H7 (cell line): ENCODE data around the gene HRH3. TPM values are rescaled to one million over a fixed set of nuclear protein-coding genes. Genes with fewer than 3 reads are reported as not detected.
A peak's percentile ranks its signal among the peaks of the same experiment; 100 is the strongest.

ENCODE experiments used
- DNase-seq: peaks from one replicate; pipeline ENCODE4 v3.0.0; 2012
- H3K27me3 ChIP-seq: 2 replicates; pipeline ENCODE4 v1.6.0; 2011; ENCODE audit warnings: mild to moderate bottlenecking, low read length; ENCODE audit not compliant: control insufficient read depth, insufficient read depth
- H3K36me3 ChIP-seq: replicated peaks from 2 replicates; pipeline ENCODE4 v1.5.1; 2011; ENCODE audit warnings: low read length; ENCODE audit not compliant: control insufficient read depth, insufficient read depth
- H3K4me3 ChIP-seq: 2 replicates; pipeline ENCODE4 v1.5.1; 2011; ENCODE audit warnings: low read depth, mild to moderate bottlenecking, control low read depth, low read length, moderate library complexity; ENCODE audit not compliant: insufficient read depth
- total RNA-seq: library from RNA; depleted of rRNA; stranded (reverse); fragments of >200 nt; shearing (Covaris generic); gene quantifications from 2 replicates; pipeline ENCODE4 v1.2.3, GENCODE V29; 2014

The HRH3 gene
- total RNA-seq, 1 experiment from 2014 or later, result 1.9 TPM

- Histone ChIP-seq H3K4me3 (no peak overlapping the region), H3K27me3 (no peaks in the 10 kb centered on the region), H3K36me3 (peaks cover 6% of the 10 kb centered on the region)
- DNase-seq, result no peak
These were observed 22.8 kb downstream of the HRH3 start for GRCh38 chr20:62197311-62197710.

DNA sequence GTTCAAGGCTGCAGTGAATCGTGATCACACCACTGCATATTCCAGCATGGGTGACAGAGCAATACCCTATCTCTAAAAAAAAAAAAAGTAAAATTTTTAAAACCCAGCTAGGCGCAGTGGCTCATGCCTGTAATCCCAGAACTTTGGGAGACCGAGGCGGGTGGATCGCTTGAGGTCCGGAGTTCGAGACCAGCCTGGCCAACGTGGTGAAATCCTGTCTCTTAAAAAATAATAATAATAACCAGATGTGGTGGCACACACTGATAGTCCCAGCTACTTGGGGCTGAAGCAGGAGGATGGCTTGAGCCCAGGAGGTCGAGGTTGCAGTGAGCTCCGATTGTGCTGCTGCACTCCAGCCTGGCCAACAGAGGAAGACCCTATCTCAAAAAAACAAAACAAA lies 23.8 kb downstream of the HRH3 start:
- peaks cover 6% of the 10 kb centered on the region for H3K36me3 ChIP-seq
- DNase-seq, result no peak
- H3K27me3 ChIP-seq, result no peaks in the 10 kb centered on the region
- no peak overlapping the region for H3K4me3 ChIP-seq

- peaks cover 6% of the 10 kb centered on the region for H3K36me3 ChIP-seq
- no peaks in the 10 kb centered on the region for H3K27me3 ChIP-seq
- no peak overlapping the region for H3K4me3 ChIP-seq
- DNase-seq, result no peak
These were observed 24.3 kb downstream of the HRH3 start for GRCh38 chr20:62195736-62196135.

GRCh38 chr20:62195075-62195405 lies 25.0 kb downstream of the HRH3 start:
- Histone ChIP-seq H3K36me3 (peaks cover 3% of the 10 kb centered on the region), H3K27me3 (no peaks in the 10 kb centered on the region), H3K4me3 (no peak overlapping the region)
- DNase-seq, result no peak

DNA sequence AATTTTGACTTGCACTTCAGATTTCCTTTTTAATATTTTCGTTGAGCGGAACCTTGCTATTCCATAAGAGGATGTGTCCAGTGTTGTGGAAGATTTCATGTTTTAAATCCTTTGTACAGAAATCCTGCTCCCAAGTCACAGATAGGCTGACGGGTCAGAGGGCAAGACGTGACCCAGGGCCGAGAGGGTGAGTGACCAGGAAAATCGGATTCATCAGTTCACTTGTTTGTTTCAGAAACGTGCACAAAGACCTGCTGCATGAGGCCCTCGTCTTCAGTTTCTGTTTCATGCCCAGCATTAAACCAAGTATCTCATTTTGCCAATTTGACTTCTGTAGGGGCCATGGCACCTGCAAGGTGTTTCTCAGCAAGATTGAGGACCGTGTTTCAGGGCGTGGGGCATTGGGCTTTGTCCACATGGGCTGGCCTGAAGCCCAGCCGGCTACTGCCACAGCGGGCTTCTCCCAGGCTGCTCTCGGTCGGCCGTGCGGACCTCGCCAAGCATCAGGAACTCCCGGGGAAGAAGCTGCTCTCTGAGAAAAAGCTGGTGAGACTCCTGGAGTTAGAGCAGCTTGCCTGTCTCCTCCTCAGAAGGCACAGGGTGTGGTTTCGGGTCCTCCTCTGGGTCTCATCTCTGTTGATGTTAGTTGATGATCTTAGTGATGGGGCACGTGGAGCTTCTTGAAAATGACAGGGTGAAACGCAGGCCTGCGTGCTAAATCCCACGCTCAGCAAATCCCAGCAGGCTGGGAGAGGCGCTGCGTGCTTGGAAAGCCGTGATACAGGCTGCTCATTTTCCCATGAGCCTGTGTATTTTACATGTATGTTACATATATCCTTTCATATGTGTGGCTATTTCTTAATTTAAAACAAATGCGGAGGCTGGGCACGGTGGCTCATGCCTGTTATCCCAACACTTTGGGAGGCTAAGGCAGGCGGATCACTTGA lies 26.7 kb downstream of the HRH3 start:
- Histone ChIP-seq H3K27me3 (no peaks in the 10 kb centered on the region), H3K36me3 (no peaks in the 10 kb centered on the region; the same call in none of the 2 replicates), H3K4me3 (no peak overlapping the region)
- no peak for DNase-seq

DNA sequence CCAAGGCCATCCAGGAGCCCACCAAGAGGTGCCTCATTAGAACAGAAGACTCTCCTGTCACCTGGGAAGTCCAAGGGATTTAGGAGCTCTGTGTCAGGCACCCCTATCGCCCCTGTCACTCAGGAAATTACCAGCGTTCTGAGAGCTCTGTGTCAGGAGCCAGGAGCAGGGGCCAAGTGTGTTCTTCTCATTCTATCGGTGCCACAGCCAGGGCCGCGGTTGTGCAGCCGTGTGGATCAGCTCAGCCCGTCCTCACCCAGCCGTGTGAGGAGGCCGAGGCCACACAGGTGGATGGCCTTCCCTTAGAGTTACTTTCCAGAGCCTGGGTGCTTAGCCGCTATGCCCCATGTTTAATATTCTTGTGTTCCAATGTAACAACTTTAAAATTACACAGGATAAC lies 27.4 kb downstream of the HRH3 start:
- Histone ChIP-seq H3K4me3 (no peak overlapping the region), H3K36me3 (no peaks in the 10 kb centered on the region; the same call in 1 of the 2 replicates), H3K27me3 (no peaks in the 10 kb centered on the region)
- DNase-seq, result no peak

- H3K36me3 ChIP-seq, result no peaks in the 10 kb centered on the region; the same call in 1 of the 2 replicates
- H3K27me3 ChIP-seq, result no peaks in the 10 kb centered on the region
- H3K4me3 ChIP-seq, result no peak overlapping the region
- no peak for DNase-seq
These were observed 28.1 kb downstream of the HRH3 start for GRCh38 chr20:62191781-62192559.

DNA sequence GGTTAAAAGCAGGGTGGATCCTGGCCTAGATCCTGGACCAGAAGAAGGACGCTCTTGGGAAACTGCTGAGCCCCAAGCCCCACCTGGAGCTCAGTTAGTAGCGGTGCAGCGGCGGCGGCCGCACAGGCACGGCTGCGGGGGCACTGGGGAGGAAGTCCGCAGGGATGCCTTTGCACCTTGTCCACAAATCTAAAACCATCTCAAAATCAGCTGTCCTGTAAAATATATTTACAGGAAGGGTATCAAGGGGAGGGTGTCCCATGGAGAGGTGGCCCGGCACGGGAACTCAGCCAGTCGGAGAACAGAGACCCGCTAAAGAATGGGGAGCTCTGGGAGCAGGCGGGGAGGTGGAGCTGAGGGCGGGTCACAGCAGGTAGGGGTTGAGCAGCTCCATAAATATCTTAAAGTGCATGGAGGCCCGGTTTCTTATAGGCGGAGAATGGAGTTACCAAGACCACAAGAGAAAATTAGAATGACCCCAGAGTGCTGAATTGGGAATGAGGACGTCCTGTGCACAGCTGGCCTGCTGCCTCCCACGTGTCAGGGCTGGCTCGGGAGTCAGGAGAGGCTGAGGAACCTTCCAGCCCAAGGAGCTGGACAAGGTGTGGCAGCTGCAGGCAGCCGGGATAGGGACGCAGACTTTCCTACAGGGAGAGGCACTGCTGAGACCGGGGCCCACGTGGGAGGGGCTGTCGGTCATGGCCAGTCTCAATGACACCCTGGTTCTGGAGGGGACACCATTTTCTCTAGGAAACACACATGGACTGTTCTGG lies 29.3 kb downstream of the HRH3 start:
- Histone ChIP-seq H3K4me3 (no peak overlapping the region), H3K27me3 (no peaks in the 10 kb centered on the region), H3K36me3 (no peaks in the 10 kb centered on the region; the same call in 1 of the 2 replicates)
- DNase-seq, result no peak

DNA sequence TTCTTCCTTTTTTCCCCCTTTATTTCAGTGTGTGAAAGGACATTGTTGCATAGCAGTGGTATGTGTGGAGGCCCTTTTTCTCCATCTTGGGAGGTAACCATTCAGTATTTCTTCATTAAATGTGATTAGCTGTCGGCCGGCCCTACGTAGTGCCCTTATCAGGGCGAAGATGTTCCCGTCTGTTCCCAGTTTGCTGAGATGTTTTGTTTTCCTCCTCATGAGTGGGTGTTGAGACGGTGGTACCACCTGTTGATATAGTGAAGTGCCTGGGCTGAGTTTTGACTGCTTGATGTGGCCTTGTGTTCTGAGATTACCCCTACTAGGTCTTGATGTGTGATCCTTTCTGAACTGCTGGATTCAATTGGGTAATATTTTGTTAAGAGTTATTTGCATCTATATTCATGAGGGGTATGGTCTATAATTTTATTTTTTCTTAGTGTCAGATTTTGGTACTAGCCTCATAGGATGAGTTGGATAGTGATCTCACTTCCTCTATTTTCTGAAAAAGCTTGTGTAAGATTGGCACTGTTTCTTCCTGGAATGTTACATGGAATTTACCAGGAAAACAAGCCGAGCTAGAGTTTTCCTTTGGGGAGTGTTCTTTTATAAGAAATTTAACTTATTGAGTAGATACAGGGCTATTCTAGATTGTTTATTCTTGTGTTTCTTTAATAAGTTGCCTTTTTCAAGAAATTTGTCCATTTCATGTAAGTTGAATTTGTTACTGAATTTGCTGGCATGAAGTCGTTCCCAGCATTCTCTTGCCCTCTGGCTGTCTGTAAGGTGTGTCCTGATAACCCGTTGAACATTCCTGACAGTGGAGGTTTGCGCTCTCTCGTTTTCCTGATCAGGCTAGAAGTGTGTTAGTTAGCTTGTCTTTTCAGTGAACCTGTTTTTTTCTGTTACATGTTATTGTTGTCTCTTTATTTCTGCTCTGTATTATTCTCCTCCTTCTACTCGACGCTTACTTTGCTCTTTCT lies 32.9 kb downstream of the HRH3 start:
- no peak for DNase-seq
- no peak overlapping the region for H3K4me3 ChIP-seq

GRCh38 chr20:62186096-62186426 lies 34.0 kb downstream of the HRH3 start:
- H3K4me3 ChIP-seq, result no peak overlapping the region
- no peak for DNase-seq
- no peaks in the 10 kb centered on the region for H3K27me3 ChIP-seq
- no peaks in the 10 kb centered on the region for H3K36me3 ChIP-seq

More for the DNA sequence above, 32.9 kb downstream of the HRH3 start:
- H3K36me3 ChIP-seq, result no peaks in the 10 kb centered on the region
- H3K27me3 ChIP-seq, result no peaks in the 10 kb centered on the region

GRCh38 chr20:62183426-62184142 lies 36.5 kb downstream of the HRH3 start:
- Histone ChIP-seq H3K4me3 (peak overlapping the region; percentile 95), H3K27me3 (no peaks in the 10 kb centered on the region), H3K36me3 (peaks cover 5% of the 10 kb centered on the region)
- DNase-seq, result no peak

DNA sequence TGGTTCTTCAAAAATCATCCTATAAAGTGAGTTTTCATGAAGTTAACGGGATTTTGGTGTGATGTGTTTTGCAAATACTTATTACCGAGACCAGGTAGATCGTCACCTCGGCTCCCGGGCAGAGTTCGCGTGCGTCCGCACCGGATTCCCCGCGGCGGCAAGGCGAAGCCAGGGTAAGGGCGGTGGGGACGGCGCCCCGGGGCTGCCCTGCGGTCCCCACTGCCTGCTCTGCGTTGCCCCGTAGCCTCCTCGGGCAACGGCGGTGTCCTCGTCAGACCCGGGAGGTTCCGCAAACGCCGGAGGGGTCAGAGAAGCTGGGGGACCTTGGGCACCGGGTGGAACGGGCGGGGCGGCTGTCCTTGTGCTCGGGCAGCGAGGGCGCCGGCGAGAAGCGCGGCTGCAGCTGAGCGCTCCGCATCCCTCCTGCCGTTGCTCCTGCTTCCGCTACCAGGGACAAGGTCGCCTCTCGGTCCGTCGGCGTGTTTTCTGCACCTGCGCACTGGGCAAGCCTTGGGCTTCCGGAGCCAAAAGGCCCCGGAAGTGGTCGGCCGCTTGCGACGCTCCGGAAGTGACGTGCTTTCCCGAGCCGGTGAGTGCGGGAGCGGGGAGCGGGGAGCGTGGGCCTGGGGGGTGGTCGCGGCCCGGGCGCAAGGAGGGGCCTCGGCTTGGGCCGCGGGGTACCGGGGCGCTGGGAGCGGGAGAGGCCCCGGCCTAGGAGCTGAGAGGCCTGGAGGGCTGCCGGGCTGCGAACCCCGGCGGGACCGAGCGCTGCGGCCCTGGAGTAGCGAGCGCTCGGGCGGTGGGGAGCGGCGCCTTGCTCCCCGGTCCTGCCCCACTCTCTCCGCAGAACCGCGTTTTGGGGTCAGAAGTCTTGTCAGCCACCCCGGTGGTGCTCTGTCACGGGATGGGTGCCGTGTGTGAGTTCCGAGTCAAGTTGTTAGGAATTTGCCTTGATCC lies 37.3 kb downstream of the HRH3 start, which contains the start of gene MTG2:
Gene MTG2 (plus strand): TSS at position 560 of the 957 bp plus-strand sequence. CDS start 10,393 bp downstream, outside the sequence.
- H3K27me3 ChIP-seq, result no peaks in the 10 kb centered on the region
- DNase-seq, result peak; percentile 99
- peaks cover 5% of the 10 kb centered on the region for H3K36me3 ChIP-seq
- peak within 1 kb of the TSS; percentile 95 for H3K4me3 ChIP-seq
